GM23338 (cell line): Measurements from ENCODE around the gene MYOZ3. TPM values are rescaled to one million over a fixed set of nuclear protein-coding genes. Genes with fewer than 3 reads are reported as not detected.

Experiments
- ATAC-seq: fragments of 200-7000 bp; cut with Tn5 transposase; 3 replicates; pipeline ENCODE4 v1.9.1; 2020
- DNase-seq: peaks from one replicate; pipeline ENCODE4 v3.0.0-alpha.2; 2015; ENCODE audit warnings: low spot score
- H2AFZ ChIP-seq: fragments of 200-600 bp; sonication (generic); 2 replicates; pipeline ENCODE4 v1.8.0; 2016; ENCODE audit warnings: antibody characterized with exemption, mild to moderate bottlenecking, moderate library complexity
- H3F3A ChIP-seq: fragments of 200-600 bp; sonication (generic); replicated peaks from 2 replicates; pipeline ENCODE4 v1.8.0; 2017; ENCODE audit warnings: antibody characterized with exemption, mixed run types, low read depth
- H3K27ac ChIP-seq: fragments of 200-600 bp; sonication (generic); 2 replicates; pipeline ENCODE4 v1.6.1; 2016; ENCODE audit warnings: low read depth
- H3K27me3 ChIP-seq: fragments of 200-600 bp; sonication (generic); 2 replicates; pipeline ENCODE4 v1.8.0; 2016; ENCODE audit warnings: mild to moderate bottlenecking, mixed run types, moderate library complexity; ENCODE audit not compliant: insufficient read depth
- H3K36me3 ChIP-seq: fragments of 200-600 bp; sonication (generic); 2 replicates; pipeline ENCODE4 v1.8.0; 2016; ENCODE audit warnings: mild to moderate bottlenecking; ENCODE audit not compliant: insufficient read depth
- H3K4me1 ChIP-seq: fragments of 200-600 bp; sonication (generic); 2 replicates; pipeline ENCODE4 v1.8.0; 2016; ENCODE audit warnings: mild to moderate bottlenecking, moderate library complexity; ENCODE audit not compliant: insufficient read depth
- H3K4me2 ChIP-seq: fragments of 200-600 bp; sonication (generic); 2 replicates; pipeline ENCODE4 v1.7.1; 2017; ENCODE audit warnings: mixed run types
- H3K4me3 ChIP-seq: fragments of 200-600 bp; sonication (generic); 2 replicates; pipeline ENCODE4 v1.6.1; 2016; ENCODE audit warnings: mixed run types
- H3K79me2 ChIP-seq: fragments of 200-600 bp; sonication (generic); replicated peaks from 2 replicates; pipeline ENCODE4 v1.8.0; 2017; ENCODE audit warnings: mild to moderate bottlenecking; ENCODE audit not compliant: insufficient read depth
- H3K9me2 ChIP-seq: fragments of 200-600 bp; sonication (generic); 2 replicates; pipeline ENCODE4 v1.8.0; 2017; ENCODE audit not compliant: insufficient read depth
- H4K20me1 ChIP-seq: fragments of 200-600 bp; sonication (generic); replicated peaks from 2 replicates; pipeline ENCODE4 v1.8.0; 2017; ENCODE audit warnings: mild to moderate bottlenecking; ENCODE audit not compliant: insufficient read depth
- H3K27ac Mint-ChIP-seq: 2 replicates; pipeline ENCODE4 v1.8.0; 2020; ENCODE audit warnings: inconsistent platforms, mild to moderate bottlenecking, moderate library complexity, mixed read lengths
- H3K27me3 Mint-ChIP-seq: 3 replicates; pipeline ENCODE4 v1.8.0; 2022; ENCODE audit warnings: low read depth, mild to moderate bottlenecking, moderate library complexity, mixed read lengths, inconsistent platforms; ENCODE audit not compliant: insufficient read depth, poor library complexity
- H3K36me3 Mint-ChIP-seq: 3 replicates; pipeline ENCODE4 v1.8.0; 2021; ENCODE audit warnings: low read depth, mild to moderate bottlenecking, inconsistent platforms, moderate library complexity, mixed read lengths
- H3K4me1 Mint-ChIP-seq: 3 replicates; pipeline ENCODE4 v1.8.0; 2020; ENCODE audit warnings: mild to moderate bottlenecking, inconsistent platforms, mixed read lengths
- H3K4me3 Mint-ChIP-seq: 3 replicates; pipeline ENCODE4 v1.8.0; 2021; ENCODE audit warnings: moderate library complexity, mild to moderate bottlenecking, inconsistent platforms, mixed read lengths
- H3K9me3 Mint-ChIP-seq: 3 replicates; pipeline ENCODE4 v1.8.0; 2020; ENCODE audit warnings: moderate library complexity, mild to moderate bottlenecking, inconsistent platforms, mixed read lengths
- JUNB ChIP-seq: IDR thresholded peaks from one replicate; pipeline ENCODE4 v1.6.1; 2016; ENCODE audit warnings: antibody characterized with exemption; ENCODE audit not compliant: unreplicated experiment
- POLR2AphosphoS5 ChIP-seq: IDR thresholded peaks from 2 replicates; pipeline ENCODE4 v1.6.1; 2016; ENCODE audit warnings: antibody characterized with exemption, low read depth
- STAT1 ChIP-seq: IDR thresholded peaks from one replicate; pipeline ENCODE4 v1.6.1; 2016; ENCODE audit warnings: antibody characterized with exemption; ENCODE audit not compliant: unreplicated experiment
- polyA plus RNA-seq: library from polyadenylated mRNA; unstranded; fragments of >200 nt; fragmentation: Nextera tagmentation; extraction: Ambion mirVana; gene quantifications from 2 replicates; pipeline ENCODE4 v1.2.1, GENCODE V29; 2016
- total RNA-seq: library from RNA; depleted of rRNA; stranded (reverse); fragments of >200 nt; shearing (Covaris generic); gene quantifications from 2 replicates; pipeline ENCODE4 v1.2.3, GENCODE V29; 2014
- TF ChIP-seq, protein P1 (sequence below): fragments of 250-450 bp; sonication (Bioruptor Pico); IDR thresholded peaks from 2 replicates; pipeline ENCODE4 v1.5.0; 2020; ENCODE audit warnings: mild to moderate bottlenecking, moderate library complexity
- TF ChIP-seq, protein P2 (sequence below): IDR thresholded peaks from one replicate; pipeline ENCODE4 v1.6.1; 2018; ENCODE audit warnings: antibody characterized with exemption; ENCODE audit not compliant: unreplicated experiment
- TF ChIP-seq, protein P3 (sequence below): IDR thresholded peaks from 2 replicates; pipeline ENCODE4 v1.6.1; 2016; ENCODE audit warnings: antibody characterized with exemption

The MYOZ3 gene
- total and polyA plus RNA-seq, 2 experiments from 2014 or later: 12.7 to 13.8 TPM

DNA sequence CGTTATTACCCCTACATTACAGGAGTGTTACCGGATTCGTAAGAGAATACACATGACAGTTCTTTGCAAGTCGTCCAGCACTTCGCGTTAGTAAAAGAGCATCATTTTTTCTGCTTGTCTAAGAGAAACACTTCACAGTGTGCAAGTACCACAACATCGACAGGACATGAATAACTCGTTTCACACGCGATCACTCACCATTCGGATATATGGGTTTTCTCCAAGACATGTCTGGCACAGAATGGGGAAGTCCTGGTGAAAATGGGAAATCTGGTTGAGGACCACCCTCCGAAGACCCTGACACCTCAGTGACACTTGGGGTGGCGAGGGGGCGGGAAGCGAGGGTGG, 39.2 kb downstream of the MYOZ3 start (continued):
- TF ChIP-seq, protein P1, sequence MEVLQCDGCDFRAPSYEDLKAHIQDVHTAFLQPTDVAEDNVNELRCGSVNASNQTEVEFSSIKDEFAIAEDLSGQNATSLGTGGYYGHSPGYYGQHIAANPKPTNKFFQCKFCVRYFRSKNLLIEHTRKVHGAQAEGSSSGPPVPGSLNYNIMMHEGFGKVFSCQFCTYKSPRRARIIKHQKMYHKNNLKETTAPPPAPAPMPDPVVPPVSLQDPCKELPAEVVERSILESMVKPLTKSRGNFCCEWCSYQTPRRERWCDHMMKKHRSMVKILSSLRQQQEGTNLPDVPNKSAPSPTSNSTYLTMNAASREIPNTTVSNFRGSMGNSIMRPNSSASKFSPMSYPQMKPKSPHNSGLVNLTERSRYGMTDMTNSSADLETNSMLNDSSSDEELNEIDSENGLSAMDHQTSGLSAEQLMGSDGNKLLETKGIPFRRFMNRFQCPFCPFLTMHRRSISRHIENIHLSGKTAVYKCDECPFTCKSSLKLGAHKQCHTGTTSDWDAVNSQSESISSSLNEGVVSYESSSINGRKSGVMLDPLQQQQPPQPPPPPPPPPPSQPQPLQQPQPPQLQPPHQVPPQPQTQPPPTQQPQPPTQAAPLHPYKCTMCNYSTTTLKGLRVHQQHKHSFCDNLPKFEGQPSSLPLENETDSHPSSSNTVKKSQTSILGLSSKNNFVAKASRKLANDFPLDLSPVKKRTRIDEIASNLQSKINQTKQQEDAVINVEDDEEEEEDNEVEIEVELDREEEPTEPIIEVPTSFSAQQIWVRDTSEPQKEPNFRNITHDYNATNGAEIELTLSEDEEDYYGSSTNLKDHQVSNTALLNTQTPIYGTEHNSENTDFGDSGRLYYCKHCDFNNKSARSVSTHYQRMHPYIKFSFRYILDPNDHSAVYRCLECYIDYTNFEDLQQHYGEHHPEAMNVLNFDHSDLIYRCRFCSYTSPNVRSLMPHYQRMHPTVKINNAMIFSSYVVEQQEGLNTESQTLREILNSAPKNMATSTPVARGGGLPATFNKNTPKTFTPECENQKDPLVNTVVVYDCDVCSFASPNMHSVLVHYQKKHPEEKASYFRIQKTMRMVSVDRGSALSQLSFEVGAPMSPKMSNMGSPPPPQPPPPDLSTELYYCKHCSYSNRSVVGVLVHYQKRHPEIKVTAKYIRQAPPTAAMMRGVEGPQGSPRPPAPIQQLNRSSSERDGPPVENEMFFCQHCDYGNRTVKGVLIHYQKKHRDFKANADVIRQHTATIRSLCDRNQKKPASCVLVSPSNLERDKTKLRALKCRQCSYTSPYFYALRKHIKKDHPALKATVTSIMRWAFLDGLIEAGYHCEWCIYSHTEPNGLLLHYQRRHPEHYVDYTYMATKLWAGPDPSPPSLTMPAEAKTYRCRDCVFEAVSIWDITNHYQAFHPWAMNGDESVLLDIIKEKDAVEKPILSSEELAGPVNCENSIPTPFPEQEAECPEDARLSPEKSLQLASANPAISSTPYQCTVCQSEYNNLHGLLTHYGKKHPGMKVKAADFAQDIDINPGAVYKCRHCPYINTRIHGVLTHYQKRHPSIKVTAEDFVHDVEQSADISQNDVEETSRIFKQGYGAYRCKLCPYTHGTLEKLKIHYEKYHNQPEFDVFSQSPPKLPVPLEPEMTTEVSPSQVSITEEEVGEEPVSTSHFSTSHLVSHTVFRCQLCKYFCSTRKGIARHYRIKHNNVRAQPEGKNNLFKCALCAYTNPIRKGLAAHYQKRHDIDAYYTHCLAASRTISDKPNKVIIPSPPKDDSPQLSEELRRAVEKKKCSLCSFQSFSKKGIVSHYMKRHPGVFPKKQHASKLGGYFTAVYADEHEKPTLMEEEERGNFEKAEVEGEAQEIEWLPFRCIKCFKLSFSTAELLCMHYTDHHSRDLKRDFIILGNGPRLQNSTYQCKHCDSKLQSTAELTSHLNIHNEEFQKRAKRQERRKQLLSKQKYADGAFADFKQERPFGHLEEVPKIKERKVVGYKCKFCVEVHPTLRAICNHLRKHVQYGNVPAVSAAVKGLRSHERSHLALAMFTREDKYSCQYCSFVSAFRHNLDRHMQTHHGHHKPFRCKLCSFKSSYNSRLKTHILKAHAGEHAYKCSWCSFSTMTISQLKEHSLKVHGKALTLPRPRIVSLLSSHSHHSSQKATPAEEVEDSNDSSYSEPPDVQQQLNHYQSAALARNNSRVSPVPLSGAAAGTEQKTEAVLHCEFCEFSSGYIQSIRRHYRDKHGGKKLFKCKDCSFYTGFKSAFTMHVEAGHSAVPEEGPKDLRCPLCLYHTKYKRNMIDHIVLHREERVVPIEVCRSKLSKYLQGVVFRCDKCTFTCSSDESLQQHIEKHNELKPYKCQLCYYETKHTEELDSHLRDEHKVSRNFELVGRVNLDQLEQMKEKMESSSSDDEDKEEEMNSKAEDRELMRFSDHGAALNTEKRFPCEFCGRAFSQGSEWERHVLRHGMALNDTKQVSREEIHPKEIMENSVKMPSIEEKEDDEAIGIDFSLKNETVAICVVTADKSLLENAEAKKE: no peak
- TF ChIP-seq JUNB (no peak), POLR2AphosphoS5 (no peak)
- TF ChIP-seq, protein P2, sequence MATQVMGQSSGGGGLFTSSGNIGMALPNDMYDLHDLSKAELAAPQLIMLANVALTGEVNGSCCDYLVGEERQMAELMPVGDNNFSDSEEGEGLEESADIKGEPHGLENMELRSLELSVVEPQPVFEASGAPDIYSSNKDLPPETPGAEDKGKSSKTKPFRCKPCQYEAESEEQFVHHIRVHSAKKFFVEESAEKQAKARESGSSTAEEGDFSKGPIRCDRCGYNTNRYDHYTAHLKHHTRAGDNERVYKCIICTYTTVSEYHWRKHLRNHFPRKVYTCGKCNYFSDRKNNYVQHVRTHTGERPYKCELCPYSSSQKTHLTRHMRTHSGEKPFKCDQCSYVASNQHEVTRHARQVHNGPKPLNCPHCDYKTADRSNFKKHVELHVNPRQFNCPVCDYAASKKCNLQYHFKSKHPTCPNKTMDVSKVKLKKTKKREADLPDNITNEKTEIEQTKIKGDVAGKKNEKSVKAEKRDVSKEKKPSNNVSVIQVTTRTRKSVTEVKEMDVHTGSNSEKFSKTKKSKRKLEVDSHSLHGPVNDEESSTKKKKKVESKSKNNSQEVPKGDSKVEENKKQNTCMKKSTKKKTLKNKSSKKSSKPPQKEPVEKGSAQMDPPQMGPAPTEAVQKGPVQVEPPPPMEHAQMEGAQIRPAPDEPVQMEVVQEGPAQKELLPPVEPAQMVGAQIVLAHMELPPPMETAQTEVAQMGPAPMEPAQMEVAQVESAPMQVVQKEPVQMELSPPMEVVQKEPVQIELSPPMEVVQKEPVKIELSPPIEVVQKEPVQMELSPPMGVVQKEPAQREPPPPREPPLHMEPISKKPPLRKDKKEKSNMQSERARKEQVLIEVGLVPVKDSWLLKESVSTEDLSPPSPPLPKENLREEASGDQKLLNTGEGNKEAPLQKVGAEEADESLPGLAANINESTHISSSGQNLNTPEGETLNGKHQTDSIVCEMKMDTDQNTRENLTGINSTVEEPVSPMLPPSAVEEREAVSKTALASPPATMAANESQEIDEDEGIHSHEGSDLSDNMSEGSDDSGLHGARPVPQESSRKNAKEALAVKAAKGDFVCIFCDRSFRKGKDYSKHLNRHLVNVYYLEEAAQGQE: no peak

DNA sequence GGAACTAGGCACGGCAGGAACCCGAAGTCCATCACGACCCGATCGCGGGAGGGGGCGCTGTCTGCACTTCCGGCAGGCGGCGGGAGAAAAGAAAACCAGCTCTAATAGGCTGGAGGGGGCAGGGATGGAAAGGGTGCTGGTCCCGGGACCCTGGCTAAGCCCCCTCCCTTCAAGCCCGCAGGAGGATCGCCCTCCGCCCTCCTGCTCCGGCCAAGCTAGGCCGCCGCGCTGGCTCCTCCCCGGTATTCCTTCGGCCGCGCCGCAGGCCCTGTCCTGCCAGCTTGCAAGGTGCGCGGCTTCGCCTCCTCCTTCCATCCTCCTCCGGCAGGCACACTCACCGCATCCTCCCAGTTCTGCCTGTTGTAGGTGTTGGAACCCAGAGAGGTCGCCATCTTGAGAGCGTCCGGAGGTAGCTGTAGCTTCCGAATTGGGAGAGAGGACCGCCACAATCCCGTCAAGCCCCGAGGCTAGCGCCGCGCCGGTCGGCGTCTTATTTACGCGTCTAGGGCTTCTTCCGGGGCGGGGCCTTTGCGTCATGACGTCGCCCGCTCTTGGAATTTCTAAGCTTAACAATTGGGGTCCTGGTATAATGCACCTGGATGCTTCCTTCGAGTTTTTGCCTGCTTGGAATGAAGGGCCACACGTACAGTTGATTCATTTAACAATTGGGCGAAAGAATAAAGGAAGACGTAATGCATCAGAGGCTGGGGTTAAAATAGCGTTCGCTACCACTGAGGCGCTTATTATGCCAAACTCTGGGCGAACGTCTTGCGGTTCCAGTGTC, 39.7 kb downstream of the MYOZ3 start, which contains the start of gene RBM22:
TSS of gene RBM22 (minus strand) at position 469 of the 784 bp plus-strand sequence. CDS start at position 392, 77 bp downstream.
- H3K27me3 ChIP-seq: no peaks in the 10 kb centered on the region
- H3K4me3 ChIP-seq: peak within 1 kb of the TSS; percentile 84
- DNase-seq: peak; percentile 98
- 0 out of 2 replicates have a peak within 1 kb of the TSS, but pooled peaks have one; percentile 76 for H2AFZ ChIP-seq
- peaks cover 33% of the 10 kb centered on the region for H3K36me3 ChIP-seq
- no peak within 1 kb of the TSS for H3K27ac Mint-ChIP-seq
- H3K4me3 Mint-ChIP-seq: no peak within 1 kb of the TSS; the same call in 2 of the 3 replicates
- H3K4me1 Mint-ChIP-seq: no peaks in the 10 kb centered on the region; the same call in 2 of the 3 replicates
- no peaks in the 10 kb centered on the region for H3K9me2 ChIP-seq
- H3K4me2 ChIP-seq: peak within 1 kb of the TSS; percentile 99
- H3F3A ChIP-seq: no peaks in the 10 kb centered on the region
- H3K4me1 ChIP-seq: peaks cover 4% of the 10 kb centered on the region; the same call in 1 of the 2 replicates
- H3K27ac ChIP-seq: peak within 1 kb of the TSS; percentile 97
- peaks cover 25% of the 10 kb centered on the region for H3K36me3 Mint-ChIP-seq
- H3K27me3 Mint-ChIP-seq: peaks cover 2% of the 10 kb centered on the region
- H3K79me2 ChIP-seq: peaks cover 18% of the 10 kb centered on the region
- peak; percentile 96 for ATAC-seq
- no peaks in the 10 kb centered on the region for H3K9me3 Mint-ChIP-seq
- peaks cover 4% of the 10 kb centered on the region; the same call in 1 of the 2 replicates for H4K20me1 ChIP-seq
- TF ChIP-seq STAT1 (no peak), POLR2AphosphoS5 (peak; percentile 86)
- TF ChIP-seq, protein P3, sequence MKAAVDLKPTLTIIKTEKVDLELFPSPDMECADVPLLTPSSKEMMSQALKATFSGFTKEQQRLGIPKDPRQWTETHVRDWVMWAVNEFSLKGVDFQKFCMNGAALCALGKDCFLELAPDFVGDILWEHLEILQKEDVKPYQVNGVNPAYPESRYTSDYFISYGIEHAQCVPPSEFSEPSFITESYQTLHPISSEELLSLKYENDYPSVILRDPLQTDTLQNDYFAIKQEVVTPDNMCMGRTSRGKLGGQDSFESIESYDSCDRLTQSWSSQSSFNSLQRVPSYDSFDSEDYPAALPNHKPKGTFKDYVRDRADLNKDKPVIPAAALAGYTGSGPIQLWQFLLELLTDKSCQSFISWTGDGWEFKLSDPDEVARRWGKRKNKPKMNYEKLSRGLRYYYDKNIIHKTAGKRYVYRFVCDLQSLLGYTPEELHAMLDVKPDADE: peak; percentile 85
